HG03342 (cell line): ENCODE data around the gene TTC28.

Experiments
- ATAC-seq: cut with Tn5 transposase; IDR thresholded peaks from one replicate; pipeline ENCODE4 v1.9.1; 2021; ENCODE audit warnings: mild to moderate bottlenecking, moderate library complexity; ENCODE audit not compliant: unreplicated experiment

TTC28 gene

DNA sequence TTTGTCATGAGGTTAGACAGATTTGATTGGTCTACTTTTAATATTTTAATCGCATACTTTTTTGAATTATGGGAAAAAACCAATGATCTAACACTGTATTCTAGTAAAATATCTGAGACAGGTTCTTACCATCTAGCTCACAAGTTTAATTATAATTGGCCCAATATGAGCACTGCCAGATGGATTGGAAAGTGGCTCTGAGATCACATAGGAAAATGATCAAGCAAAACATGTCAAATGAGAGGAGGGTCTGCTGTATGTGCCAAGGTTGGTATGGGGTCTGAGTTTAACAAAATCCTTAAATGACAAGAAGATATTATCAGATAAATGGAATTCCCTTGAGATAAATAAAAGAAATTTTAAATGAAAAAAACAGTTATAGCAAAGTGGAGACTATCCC is 264.7 kb downstream of the TTC28 start:
- ATAC-seq: no peak

DNA sequence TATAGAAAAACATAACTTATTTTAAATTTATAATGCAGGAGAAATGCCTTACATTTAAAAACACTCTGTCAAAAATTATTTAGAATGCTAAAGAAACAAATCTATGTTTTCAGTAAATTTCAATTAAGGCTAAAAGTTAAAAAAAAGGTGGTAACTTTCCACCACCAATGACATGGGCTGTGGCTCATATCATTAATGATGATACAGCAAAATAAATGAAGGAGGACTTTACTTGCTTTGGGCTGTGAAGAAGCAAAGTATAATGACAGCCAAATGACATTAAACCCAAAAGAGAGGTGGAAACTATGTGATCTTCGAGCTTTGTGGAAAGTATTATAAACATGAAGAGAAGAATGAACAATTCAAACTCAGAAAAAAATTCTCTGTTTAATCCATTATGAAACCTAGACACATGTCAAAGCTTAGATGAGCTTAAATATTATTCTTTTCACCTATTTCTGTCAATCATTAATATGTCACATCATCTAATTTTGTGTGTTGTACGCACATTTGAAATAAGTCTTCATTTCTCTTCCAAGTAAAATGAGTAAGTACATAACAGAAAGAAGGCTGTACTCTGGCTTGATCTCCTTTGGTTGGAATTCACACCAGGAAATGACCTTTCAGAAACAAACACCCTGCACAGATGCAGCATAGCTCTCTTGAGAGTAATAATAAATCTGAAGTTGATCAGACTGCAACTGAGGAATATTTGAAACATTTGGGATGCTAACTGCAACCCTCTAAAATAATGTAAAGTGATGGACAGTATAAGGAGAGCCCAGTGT is 265.8 kb downstream of the TTC28 start:
- ATAC-seq: no peak

DNA sequence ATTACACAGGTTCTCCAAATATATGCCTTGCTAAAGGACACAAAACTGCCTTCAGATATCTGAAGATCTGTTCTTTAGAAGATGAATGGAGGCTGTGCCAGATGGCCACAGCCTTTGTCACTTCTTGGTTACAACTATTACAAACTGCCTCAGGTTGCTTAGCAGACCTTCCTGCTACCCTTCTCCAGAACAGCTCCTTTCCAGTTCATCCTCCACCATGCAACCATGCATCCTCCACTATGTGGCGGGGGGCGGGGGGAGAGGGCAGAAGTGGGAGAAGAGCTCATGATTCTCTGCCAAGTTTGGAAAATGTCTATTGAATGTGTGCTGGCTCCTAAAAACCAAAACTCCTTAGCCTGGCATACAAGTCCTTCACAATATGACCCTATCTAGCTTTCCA is 267.5 kb downstream of the TTC28 start:
- ATAC-seq: no peak

DNA sequence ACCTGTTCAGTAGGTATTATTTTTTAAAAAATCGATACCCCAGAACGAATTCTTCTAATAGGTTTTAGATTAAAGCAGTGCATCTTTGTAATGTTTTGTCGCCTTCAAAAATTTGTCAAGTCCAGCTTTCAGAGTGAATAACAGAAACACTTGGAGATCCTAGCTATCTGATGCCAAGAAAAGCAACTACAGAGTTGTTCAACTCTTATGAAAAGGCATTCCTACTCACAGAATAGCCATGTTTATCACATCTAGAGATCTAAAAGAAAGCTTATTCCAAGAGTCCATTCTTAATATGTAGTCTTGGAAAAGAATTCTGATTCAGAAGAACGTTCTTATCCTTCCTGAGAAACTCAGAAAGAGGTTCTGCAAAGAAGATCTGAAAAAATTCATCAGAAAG is 268.5 kb downstream of the TTC28 start:
- ATAC-seq: no peak

DNA sequence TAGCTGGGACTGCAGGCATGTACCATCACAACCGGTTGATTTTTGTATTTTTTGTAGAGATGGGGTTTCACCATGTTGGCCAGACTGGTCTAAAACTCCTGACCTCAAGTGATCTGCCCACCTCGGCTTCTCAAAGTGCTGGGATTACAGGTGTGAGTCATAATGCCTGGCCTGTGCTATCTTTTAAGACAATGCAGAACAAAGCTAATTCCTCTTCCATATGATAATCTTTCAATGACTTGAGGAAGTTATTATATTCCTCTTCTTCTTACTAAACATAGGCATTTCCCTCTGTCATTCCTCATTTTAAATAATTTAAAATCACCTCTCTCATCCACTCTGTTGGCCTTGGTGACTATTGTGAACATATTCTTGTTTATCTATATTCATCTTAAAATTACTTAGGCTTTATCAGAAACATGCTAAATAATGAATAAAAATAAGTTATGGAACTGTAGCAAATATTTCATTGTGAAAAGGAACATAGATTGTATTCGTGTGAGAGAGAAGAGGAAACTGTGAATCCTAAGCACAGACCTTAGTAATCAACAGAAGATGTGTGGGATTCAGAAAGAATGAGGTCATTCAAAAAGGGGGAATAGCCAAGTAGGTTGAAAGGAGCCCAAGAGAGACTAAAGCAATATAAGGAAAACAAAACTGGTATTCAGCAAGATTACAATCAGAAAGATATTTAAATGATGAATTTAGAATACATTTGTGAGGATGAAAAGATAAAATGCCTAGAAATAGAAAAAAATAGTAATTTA is 269.4 kb downstream of the TTC28 start:
- ATAC-seq: no peak

DNA sequence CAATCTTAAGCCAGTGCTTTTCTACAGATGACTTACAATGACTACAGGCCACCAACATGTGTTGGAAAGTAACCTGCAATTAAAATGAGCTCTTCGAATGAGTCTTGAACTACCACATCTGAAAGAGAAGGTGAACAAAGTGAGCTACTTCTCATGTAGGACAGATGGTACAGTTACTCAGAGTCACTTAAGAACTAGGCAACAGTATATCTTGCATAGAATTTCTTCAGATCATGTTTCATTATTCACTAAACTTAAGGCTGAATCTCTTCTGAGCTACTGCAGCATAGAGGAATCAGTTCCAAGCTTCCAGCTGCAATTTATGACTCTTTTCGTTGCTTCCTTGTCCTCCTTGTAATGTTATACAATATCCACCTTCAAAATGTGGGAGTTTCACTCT is 270.9 kb downstream of the TTC28 start:
- no peak for ATAC-seq

DNA sequence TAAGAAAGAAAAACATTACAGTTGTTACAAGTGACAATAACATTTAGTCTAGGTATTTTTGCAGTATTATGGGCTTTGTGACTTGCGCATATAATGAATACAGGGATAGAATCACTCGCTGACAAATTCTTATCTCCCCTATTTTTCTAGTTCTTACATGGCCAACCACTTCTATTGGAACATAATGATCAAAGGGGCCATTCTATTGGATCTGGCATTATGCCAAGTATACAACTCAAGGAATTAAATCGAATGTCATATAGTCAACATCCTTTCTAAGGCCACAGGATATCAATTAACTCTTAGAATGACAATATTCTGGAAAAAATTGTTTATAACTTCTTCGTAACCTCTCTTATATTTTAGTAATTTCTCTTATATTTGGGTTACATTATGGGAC is 272.0 kb downstream of the TTC28 start:
- no peak for ATAC-seq

DNA sequence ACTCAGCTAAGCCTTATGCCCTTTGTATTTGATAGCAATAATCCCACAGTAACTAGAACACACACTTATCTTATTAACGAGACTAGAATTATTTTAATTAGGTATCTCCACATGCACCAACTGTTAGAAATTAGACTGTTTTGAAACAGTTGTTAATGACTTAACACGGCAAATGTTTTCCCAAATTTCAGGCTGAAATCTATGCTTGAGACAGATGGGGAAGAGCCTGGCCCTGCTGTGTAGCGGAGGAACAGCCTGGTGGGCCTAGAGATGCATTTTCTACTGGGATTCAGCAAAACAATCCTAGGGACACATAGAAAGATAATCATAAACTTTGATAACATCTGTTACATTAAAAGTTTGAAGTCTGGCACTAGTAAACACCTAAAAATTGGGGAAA is 273.4 kb downstream of the TTC28 start:
- no peak for ATAC-seq

DNA sequence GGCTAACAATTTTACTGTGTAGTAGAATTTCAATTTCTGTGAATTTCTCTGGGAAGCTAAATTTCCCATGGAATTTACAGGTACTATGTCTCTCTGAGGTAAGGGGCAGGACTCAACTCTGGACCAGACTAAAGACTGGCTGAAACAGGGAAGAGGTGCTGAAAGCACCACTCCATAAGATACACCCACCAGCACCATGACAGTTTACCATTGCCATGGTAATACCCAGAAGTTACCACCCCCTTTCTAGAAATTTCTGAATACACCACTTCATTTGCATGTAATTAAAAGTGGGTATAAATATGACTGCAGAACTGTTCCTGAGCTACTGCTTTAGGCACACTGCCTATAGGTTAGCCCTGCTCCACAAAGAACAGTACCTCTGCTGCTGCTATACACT is 274.1 kb downstream of the TTC28 start:
- ATAC-seq: no peak

DNA sequence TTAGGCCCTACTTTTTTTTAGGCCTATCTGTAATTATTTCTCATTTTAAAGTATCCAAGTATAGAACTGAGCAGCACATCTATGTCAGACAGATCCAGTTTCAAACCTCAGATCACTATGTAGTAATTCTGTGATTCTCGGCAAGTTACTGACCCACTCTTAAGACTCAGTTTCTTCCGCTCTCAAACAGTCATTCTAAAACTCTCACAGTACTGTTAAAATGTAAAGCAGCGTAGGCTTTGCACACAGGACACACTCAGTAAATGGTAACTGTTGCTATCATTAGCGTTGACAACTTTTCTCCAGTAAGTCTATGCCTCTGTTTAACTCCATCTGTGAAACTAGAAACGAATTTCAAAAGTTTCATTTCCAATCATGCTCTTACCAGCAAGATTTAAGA is 277.1 kb downstream of the TTC28 start:
- ATAC-seq: no peak

DNA sequence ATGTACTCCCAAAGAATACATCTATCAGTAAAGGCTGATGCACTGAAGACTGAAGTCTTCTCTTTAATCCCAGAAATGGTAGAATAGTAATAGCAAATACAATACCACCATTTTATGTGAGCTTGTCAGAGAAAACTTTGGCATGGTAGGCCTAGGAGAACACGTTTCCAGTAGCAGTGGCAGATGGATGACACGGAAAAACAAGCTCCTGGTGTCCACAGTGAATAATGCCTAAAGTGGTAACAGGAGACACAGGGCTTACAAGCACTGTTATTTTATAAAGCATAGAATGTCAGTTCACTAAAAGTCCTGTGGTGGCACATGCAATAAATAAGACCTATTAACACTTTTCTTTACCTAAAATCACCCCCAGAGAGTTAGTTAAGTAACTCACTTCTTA is 277.6 kb downstream of the TTC28 start:
- ATAC-seq: no peak

DNA sequence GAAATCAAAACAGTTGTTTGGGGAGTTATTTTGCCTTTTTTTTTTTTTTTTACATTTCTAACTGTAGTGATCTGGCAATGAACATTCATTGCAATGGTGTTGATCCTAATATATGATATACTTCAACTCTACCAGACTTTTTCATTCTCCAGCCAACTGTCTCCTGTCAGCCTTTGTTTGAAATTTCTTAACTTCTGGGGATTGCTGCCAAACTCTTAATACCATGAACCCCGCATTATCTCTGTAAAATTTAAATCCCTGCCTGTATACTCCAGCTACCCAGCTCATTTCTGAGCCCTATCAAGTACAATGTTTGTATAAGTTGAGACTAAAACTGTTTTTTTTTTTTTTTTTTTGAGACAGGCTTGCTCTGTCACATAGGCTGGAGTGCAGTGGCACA is 280.7 kb downstream of the TTC28 start:
- no peak for ATAC-seq

DNA sequence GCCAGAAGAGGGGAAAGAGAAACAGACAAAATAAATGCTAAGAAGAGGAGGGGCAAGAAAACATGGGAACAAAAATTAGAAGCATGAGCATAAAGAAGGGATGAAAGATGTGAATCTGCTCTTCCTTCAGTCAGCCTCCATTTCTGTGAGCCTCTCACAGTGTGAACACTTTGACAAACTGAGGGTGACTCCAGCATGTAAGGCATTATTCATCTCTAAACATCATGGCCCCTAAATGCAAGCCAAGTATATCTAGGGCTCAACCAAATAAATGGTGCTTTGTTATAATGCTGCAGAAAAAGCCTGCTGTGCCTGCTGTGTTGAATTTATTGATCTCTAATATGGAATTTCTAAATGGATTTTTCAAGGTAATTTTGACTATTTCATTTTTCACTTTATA is 281.3 kb downstream of the TTC28 start:
- no peak for ATAC-seq

DNA sequence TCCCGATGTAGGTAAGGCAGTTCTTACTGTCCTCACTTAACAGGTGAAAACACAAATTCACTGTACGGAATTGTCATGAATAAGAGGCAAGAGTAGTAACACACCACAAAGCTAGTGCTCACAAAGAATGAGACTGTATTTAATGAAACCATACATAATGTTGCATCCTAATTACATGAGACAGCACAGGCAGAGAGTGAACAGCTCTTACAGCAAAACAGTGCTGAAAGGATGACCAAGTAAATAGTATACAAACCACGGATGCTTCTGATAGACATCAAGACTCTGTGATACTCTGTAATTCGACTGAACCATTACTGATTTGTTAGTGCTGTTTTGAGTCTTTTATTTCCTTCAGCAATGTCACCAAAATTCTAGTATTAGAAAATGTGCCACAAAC is 282.3 kb downstream of the TTC28 start:
- ATAC-seq: no peak

DNA sequence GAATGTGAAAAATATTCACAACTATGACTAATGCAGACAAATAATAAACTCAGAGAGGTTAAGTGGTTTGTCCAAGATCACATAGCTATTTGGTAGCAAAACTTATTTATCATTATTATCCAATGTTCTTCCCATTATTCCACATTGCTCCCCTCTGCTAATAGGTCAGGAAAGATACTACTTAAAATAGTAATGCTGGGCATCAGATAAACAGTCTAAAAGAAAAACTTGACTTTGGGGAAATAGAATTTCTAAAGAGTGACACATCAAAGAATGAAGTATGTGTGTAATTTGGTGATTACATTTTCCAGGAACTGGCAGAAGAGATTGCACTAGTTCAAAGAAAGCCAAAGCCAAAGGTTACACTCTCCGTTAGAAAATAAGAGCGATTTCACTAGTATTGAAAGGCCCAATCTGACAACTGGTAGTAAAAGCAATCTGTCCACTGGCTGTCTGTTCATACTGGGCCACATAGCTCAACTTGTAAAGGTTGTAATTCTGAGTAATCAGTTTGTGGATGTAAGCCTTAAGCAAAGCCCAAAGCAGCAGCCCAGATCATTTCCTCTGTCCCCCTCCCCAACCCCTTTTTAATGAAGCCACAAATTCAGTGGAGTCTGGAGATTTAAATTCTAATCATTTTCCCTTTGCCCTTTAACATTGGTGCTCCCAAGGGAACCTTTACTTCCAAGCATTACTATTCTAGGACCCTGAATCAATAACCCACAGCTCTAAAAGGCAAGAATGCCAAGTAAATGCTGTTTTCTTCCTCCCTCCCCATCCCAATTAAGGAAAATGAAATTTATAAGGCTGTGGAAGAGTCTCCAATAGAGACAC is 283.5 kb downstream of the TTC28 start:
- ATAC-seq: no peak

DNA sequence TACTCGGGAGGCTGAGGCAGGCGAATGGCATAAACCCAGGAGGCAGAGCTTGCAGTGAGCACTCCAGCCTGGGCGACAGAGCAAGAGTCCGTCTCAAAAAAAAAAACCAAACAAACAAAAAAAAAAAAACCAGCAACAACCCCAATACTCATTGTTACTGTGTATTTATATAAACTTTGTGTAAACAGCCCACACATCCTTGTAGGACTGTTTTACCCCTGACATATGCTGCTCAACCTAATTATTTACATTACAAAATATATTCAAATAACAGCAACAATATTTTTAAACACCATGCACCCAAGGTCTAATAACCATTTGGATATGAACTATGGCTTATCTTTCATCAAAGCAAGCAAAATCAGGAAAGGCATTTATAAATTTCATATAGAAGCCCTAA is 284.1 kb downstream of the TTC28 start:
- ATAC-seq: no peak

DNA sequence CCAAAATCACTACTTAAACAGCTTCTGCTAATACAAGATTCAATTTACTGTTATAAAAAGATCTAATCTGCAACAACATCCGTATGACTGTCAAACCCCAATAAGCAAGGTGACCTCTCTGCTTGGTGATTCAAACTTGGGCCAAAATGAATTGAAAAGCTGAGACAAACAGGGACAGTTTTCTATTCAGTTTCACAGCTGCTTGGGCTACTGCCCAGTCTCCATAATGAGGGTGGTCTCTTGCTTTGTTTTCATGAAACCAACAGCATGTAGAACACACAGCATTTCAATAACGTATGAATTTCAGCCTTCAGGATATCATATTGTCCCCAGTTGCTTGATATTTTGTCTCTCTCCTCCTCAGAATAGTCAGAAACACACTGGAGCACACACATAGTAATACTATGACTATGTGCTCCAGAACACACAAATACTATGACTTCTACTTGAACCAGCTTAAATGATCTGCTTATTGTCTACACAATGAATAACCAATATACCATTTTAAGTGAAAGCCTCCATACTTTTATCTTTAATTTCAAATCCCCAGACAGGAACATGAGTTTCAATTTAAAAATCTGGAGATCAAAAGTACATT is 285.0 kb downstream of the TTC28 start:
- no peak for ATAC-seq

DNA sequence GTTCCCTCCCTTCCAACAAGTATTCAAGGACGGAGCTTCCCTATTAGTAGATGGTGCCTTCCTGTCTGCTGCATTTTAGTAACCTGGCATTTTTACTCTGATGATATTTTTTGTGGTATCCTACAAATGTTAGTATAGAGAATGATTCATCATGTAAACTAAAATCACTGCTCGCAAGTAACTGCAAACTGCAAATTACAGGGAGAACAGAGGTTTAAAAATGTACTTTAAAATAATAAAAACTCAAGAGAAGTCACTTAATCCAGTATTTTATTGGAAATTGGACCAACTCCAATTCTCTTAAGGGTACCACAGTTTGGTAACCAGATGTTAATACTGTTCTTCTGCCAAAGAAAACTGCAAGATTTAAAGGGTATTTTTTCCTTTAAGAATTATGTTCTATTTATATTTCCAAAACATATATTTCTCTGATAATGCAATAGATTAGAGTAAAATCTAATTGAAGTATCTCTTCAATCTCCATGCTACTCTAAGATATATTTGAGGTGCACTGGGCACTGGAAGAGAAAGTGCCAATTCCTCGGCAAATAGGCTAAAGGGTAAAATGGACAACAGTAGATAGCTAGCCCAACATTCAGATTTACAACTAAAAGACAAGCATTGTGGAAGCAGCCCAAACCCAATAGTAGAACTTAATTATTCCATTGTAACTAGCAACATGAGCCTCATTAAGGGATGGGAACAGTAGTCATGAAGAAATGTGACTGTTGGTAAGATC is 298.0 kb downstream of the TTC28 start:
- no peak for ATAC-seq

DNA sequence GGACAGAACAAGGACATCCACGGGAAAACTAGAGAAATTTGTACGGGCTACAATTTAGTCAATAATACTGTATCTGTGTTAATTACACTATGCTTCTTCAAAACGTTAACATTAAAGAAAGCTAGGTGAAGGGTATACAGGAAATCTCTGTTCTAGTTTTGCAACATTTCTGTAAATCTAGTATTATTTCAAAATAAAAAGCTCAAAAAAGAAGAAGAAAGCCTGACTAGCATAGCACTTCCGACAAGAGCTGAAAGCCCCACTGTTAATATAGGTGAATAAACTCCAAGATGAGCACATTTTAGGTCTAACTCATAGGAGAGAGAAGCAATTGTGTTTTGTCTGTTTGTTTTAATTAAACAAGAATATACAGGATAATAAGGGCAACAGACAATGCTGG is 299.7 kb downstream of the TTC28 start:
- no peak for ATAC-seq

DNA sequence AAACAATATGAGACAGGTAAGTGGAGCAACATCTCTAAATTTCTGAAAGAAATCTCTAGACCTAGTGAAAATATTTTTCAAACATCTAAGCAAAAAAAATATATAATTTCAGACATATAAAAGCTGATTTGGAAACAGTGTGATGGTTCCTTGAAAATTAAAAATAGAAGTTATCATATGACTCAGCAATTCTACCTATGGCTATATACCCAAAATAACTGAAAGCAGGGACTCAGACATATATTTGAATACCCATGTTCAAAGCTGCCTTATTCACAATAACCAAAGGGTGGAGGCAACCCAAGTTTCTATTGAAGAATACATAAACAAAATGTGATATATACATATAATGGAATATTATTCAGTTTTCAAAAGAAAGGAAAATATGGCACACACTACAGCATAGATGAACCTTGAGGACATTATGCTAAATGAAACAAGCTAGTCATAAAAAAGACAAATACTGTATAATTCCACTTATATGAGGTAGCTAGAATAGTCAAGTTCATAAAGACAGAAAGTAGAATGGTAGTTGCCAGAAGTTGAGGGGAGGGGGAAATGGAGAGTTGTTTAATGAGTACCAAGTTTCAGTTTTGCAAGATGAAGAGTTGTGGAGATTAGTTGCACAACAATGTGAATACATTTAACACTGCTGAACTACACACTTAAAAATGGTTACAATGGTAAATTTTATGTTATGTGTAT is 300.4 kb downstream of the TTC28 start:
- ATAC-seq: no peak
